ENCODE data around the gene LHX1. TPM values are rescaled to one million over a fixed set of nuclear protein-coding genes. Genes with fewer than 3 reads are reported as not detected.

LHX1 gene
- total RNA-seq, 2 donors from 2014 or later = not detected

- Histone ChIP-seq H3K9ac (ENCODE audit: low read depth in 2 of 2, low read length in 2 of 2) (no peak overlapping the region), H3K4me3 (no peak overlapping the region), H3K27ac (no peak overlapping the region), H3K4me1 (peaks cover 15% of the 10 kb centered on the region), H3K27me3 (peaks cover 95% of the 10 kb centered on the region), H3K36me3 (no peaks in the 10 kb centered on the region), H3K9me3 (no peaks in the 10 kb centered on the region)
- no peak for DNase-seq
- intact Hi-C loops (cut with DNase I) = no loop called here
- no peak for TF ChIP-seq CTCF (IDR thresholded peaks at IDR 0.05)
These were observed 4.8 kb downstream of the LHX1 start for GRCh38 chr17:36942019-36942599.

GRCh38 chr17:36942631-36943125 lies 5.4 kb downstream of the LHX1 start:
- TF ChIP-seq CTCF (IDR thresholded peaks at IDR 0.05) = no peak
- no peak overlapping the region for H3K9ac ChIP-seq (ENCODE audit: low read depth in 2 of 2, low read length in 2 of 2)
- peaks cover 9% of the 10 kb centered on the region for H3K4me1 ChIP-seq
- no peak for DNase-seq
- H3K27ac ChIP-seq = no peak overlapping the region
- peaks cover 89% of the 10 kb centered on the region for H3K27me3 ChIP-seq
- no peaks in the 10 kb centered on the region for H3K36me3 ChIP-seq
- intact Hi-C loops (cut with DNase I) = no loop called here
- H3K9me3 ChIP-seq = no peaks in the 10 kb centered on the region
- H3K4me3 ChIP-seq = no peak overlapping the region

GRCh38 chr17:36943250-36944191 lies 6.2 kb downstream of the LHX1 start:
- intact Hi-C loops (cut with DNase I) = no loop called here
- H3K4me3 ChIP-seq = no peak overlapping the region
- TF ChIP-seq CTCF (IDR thresholded peaks at IDR 0.05) = no peak
- peaks cover 81% of the 10 kb centered on the region for H3K27me3 ChIP-seq
- DNase-seq = no peak
- H3K36me3 ChIP-seq = no peaks in the 10 kb centered on the region
- H3K4me1 ChIP-seq = peaks cover under 1% of the 10 kb centered on the region
- no peak overlapping the region for H3K27ac ChIP-seq
- H3K9ac ChIP-seq (ENCODE audit: low read depth in 2 of 2, low read length in 2 of 2) = no peak overlapping the region
- no peaks in the 10 kb centered on the region for H3K9me3 ChIP-seq

GRCh38 chr17:36944553-36944952 lies 7.3 kb downstream of the LHX1 start:
- Histone ChIP-seq H3K36me3 (no peaks in the 10 kb centered on the region), H3K9ac (ENCODE audit: low read depth in 2 of 2, low read length in 2 of 2) (no peak overlapping the region), H3K27me3 (peaks cover 70% of the 10 kb centered on the region), H3K4me3 (no peak overlapping the region), H3K9me3 (no peaks in the 10 kb centered on the region), H3K27ac (no peak overlapping the region), H3K4me1 (no peaks in the 10 kb centered on the region)
- DNase-seq = no peak
- TF ChIP-seq CTCF (IDR thresholded peaks at IDR 0.05) = no peak
- intact Hi-C loops (cut with DNase I) = no loop called here

- TF ChIP-seq CTCF (IDR thresholded peaks at IDR 0.05) = no peak
- Histone ChIP-seq H3K9ac (ENCODE audit: low read depth in 2 of 2, low read length in 2 of 2) (no peak overlapping the region), H3K4me3 (no peak overlapping the region), H3K27ac (no peak overlapping the region), H3K9me3 (no peaks in the 10 kb centered on the region), H3K4me1 (no peaks in the 10 kb centered on the region), H3K36me3 (no peaks in the 10 kb centered on the region), H3K27me3 (peaks cover 65% of the 10 kb centered on the region)
- DNase-seq = no peak
- intact Hi-C loops (cut with DNase I) = no loop called here
These were observed 7.9 kb downstream of the LHX1 start for GRCh38 chr17:36945140-36945539.

All from colonic mucosa (tissue), 4 donors.